ENCODE data around the gene ANXA4.

- no peak for TF ChIP-seq CTCF (IDR thresholded peaks at IDR 0.05)
- no peak for TF ChIP-seq POLR2A (IDR thresholded peaks at IDR 0.05)
Observed at GRCh38 chr2:69774984-69775982, 33.3 kb downstream of the ANXA4 start.

Data from thyroid gland (tissue), 4 donors.